ENCODE measurements around the gene RNF186.

DNA sequence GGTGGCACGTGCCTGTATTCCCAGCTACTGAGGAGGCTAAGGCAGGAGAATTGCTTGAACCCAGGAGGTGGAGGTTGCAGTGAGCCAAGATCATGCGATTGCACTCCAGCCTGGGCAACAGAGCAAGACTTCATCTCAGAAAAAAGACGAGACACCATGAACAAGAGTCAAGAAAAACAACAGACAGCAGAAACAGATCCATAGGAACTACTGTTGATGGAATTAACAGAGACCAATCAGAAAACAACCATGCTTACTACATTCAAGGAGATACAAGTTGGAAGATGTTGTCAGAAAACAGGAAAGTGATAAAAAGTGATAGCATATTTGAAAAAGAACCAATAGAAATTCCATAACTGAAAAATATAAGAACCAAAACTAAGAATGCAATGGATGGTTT is 47.9 kb upstream of the RNF186 start:
- TF ChIP-seq, protein P1, sequence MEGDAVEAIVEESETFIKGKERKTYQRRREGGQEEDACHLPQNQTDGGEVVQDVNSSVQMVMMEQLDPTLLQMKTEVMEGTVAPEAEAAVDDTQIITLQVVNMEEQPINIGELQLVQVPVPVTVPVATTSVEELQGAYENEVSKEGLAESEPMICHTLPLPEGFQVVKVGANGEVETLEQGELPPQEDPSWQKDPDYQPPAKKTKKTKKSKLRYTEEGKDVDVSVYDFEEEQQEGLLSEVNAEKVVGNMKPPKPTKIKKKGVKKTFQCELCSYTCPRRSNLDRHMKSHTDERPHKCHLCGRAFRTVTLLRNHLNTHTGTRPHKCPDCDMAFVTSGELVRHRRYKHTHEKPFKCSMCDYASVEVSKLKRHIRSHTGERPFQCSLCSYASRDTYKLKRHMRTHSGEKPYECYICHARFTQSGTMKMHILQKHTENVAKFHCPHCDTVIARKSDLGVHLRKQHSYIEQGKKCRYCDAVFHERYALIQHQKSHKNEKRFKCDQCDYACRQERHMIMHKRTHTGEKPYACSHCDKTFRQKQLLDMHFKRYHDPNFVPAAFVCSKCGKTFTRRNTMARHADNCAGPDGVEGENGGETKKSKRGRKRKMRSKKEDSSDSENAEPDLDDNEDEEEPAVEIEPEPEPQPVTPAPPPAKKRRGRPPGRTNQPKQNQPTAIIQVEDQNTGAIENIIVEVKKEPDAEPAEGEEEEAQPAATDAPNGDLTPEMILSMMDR (conservative IDR thresholded peaks at IDR 0.05; ENCODE audit: low read length), result no peak
- no peak for TF ChIP-seq EZH2phosphoT487 (IDR thresholded peaks at IDR 0.05; ENCODE audit: borderline replicate concordance)
